SU-DHL-6 (cell line): ENCODE measurements around the gene SESN3.

ENCODE experiments used
- H2AFZ ChIP-seq: fragments of 200-600 bp; sonication (generic); 2 replicates; pipeline ENCODE4 v1.6.1; 2014; ENCODE audit warnings: low read depth, mild to moderate bottlenecking, moderate library complexity, mixed read lengths, antibody characterized with exemption, low read length; ENCODE audit not compliant: severe bottlenecking
- H3F3A ChIP-seq: fragments of 200-600 bp; shearing (Covaris generic); 2 replicates; pipeline ENCODE4 v1.6.0; 2016; ENCODE audit warnings: antibody characterized with exemption, mild to moderate bottlenecking; ENCODE audit not compliant: insufficient read depth
- H3K27ac ChIP-seq: fragments of 200-600 bp; sonication (generic); 2 replicates; pipeline ENCODE4 v1.5.1; 2016; ENCODE audit warnings: low read depth, mild to moderate bottlenecking, low read length, moderate library complexity, mixed read lengths
- H3K27me3 ChIP-seq: fragments of 200-600 bp; sonication (generic), shearing (Covaris generic); 2 replicates; pipeline ENCODE4 v1.6.0; 2014; ENCODE audit warnings: mild to moderate bottlenecking, low read length
- H3K36me3 ChIP-seq: fragments of 200-600 bp; sonication (generic); 2 replicates; pipeline ENCODE4 v1.6.1; 2014; ENCODE audit warnings: mild to moderate bottlenecking, low read length, mixed read lengths
- H3K4me2 ChIP-seq: fragments of 300-600, 200-600 bp; shearing (Covaris generic), sonication (generic); 2 replicates; pipeline ENCODE4 v1.6.0; 2014; ENCODE audit warnings: low read length, low read depth, mild to moderate bottlenecking; ENCODE audit not compliant: poor library complexity, severe bottlenecking
- H3K4me3 ChIP-seq: fragments of 200-600 bp; sonication (generic); 2 replicates; pipeline ENCODE4 v1.5.1; 2014; ENCODE audit warnings: antibody characterized with exemption, low read length, mild to moderate bottlenecking, mixed read lengths; ENCODE audit not compliant: insufficient read depth, poor library complexity, severe bottlenecking
- H3K79me2 ChIP-seq: fragments of 200-600 bp; sonication (generic); 2 replicates; pipeline ENCODE4 v1.6.1; 2014; ENCODE audit warnings: mild to moderate bottlenecking, low read length, moderate library complexity; ENCODE audit not compliant: insufficient read depth
- H3K9ac ChIP-seq: fragments of 200-600 bp; sonication (generic); 2 replicates; pipeline ENCODE4 v1.7.0; 2014; ENCODE audit warnings: mild to moderate bottlenecking, low read length
- H3K9me2 ChIP-seq: fragments of 200-600 bp; sonication (generic); replicated peaks from 2 replicates; pipeline ENCODE4 v1.6.1; 2014; ENCODE audit warnings: low read length; ENCODE audit not compliant: insufficient read depth
- H3K9me3 ChIP-seq: fragments of 200-600 bp; sonication (generic); 2 replicates; pipeline ENCODE4 v1.6.1; 2014; ENCODE audit warnings: low read length, mixed read lengths; ENCODE audit not compliant: insufficient read depth
- H4K20me1 ChIP-seq: fragments of 200-600 bp; sonication (generic); 2 replicates; pipeline ENCODE4 v1.6.1; 2014; ENCODE audit warnings: low read depth, mild to moderate bottlenecking, antibody characterized with exemption, low read length, moderate library complexity, mixed read lengths
- EZH2phosphoT487 ChIP-seq: fragments of 200-600 bp; sonication (generic), shearing (Covaris generic); conservative IDR thresholded peaks from 2 replicates; pipeline ENCODE4 v1.6.1; 2018; ENCODE audit warnings: mild to moderate bottlenecking, antibody characterized with exemption, low read length, moderate library complexity, mixed read lengths
- TF ChIP-seq, protein P1 (sequence below): fragments of 200-600 bp; sonication (generic); IDR thresholded peaks from one replicate; pipeline ENCODE4 v1.5.1; 2017; ENCODE audit warnings: antibody characterized with exemption, mild to moderate bottlenecking, low read length, moderate library complexity; ENCODE audit not compliant: insufficient read depth, poor library complexity, severe bottlenecking

The SESN3 gene

DNA sequence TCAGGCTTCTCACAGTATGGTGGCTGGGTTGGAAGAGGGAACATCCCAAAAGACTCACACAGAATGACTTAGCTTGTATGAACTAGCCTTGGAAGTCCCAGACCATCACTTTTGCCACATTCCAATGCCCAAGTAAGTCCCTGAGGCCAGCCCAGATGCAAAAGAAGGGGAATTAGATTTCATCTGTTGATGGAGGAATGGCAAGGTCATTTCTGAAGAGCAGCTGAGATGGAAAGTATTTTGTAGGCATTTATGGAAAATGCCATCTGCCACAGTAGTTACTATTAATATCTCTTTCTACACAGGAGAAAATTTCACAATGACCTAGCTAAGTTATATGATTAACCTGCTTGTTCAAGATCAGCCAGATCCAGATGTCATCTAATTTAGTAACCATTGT, 82.6 kb downstream of the SESN3 start:
- Histone ChIP-seq H3K27me3 (no peaks in the 10 kb centered on the region), H3K9ac (no peak overlapping the region), H3K4me2 (no peak overlapping the region), H2AFZ (no peak overlapping the region), H3K9me3 (no peaks in the 10 kb centered on the region), H3K9me2 (no peaks in the 10 kb centered on the region), H4K20me1 (no peaks in the 10 kb centered on the region), H3K27ac (no peak overlapping the region), H3F3A (no peaks in the 10 kb centered on the region), H3K79me2 (no peaks in the 10 kb centered on the region), H3K4me3 (no peak overlapping the region), H3K36me3 (no peaks in the 10 kb centered on the region)
- TF ChIP-seq EZH2phosphoT487 = no peak
- TF ChIP-seq, protein P1, sequence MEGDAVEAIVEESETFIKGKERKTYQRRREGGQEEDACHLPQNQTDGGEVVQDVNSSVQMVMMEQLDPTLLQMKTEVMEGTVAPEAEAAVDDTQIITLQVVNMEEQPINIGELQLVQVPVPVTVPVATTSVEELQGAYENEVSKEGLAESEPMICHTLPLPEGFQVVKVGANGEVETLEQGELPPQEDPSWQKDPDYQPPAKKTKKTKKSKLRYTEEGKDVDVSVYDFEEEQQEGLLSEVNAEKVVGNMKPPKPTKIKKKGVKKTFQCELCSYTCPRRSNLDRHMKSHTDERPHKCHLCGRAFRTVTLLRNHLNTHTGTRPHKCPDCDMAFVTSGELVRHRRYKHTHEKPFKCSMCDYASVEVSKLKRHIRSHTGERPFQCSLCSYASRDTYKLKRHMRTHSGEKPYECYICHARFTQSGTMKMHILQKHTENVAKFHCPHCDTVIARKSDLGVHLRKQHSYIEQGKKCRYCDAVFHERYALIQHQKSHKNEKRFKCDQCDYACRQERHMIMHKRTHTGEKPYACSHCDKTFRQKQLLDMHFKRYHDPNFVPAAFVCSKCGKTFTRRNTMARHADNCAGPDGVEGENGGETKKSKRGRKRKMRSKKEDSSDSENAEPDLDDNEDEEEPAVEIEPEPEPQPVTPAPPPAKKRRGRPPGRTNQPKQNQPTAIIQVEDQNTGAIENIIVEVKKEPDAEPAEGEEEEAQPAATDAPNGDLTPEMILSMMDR = no peak

DNA sequence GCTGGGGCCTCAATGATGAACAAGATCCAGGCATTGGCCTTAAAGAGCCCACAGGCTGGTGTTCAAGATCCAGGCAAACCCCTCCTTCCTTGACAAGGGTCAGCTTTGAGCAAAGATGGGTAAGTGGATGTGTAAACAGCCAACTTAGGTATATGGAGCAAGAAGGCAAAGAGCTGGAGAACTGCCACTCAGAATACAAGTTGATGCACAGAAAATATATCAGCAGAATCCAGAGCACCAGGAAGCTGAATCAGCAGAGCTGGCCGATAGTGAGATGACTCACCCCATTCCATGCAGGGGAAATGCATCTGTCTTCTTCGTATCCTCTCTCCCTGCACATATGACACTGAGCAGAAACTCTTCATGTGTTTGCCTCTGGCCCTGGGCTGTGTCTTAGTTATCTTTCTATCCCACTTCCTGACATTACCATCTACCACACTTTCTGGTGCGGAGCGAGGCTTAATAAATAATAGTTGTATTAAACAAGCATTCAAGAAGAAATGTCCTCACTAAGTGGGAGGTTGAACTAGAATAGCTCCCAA, 83.6 kb downstream of the SESN3 start:
- Histone ChIP-seq H3K4me3 (no peak overlapping the region), H3K9me3 (no peaks in the 10 kb centered on the region), H3K79me2 (no peaks in the 10 kb centered on the region), H3K9me2 (no peaks in the 10 kb centered on the region), H3K4me2 (no peak overlapping the region), H3K27me3 (no peaks in the 10 kb centered on the region), H3F3A (no peaks in the 10 kb centered on the region), H3K9ac (no peak overlapping the region), H4K20me1 (no peaks in the 10 kb centered on the region), H2AFZ (no peak overlapping the region), H3K36me3 (no peaks in the 10 kb centered on the region), H3K27ac (no peak overlapping the region)
- no peak for TF ChIP-seq EZH2phosphoT487
- TF ChIP-seq, protein P1 = no peak

DNA sequence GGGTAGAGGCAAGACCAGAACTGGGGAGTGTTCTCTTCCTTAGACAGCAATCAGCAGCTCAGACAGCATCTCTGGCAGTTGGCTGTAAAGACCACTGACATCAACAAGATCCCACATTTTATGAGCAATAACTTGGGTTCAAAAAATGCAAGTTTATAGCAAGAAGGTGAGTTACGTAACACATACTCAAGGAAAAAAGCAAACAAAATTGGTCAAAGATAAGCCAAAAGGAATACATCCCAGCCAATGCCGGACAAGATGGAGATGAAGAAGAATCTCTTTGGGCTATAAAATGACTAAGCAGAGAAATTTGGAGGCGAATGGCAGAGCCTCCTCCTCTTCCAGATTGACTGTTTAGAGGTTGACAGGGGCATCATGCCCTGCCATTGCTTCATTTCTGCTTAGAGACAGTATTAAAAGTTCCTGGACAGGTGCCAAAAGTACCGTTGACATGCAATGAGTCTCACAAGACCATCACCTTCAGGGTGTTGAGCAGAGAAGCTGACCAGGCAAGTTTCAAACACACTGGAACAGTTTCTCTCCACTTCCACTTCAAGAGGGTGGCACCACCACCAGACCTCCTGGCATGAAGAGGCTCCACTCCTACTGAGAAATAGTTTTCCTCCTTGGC, 85.5 kb downstream of the SESN3 start:
- H2AFZ ChIP-seq = no peak overlapping the region
- H3K9ac ChIP-seq = no peak overlapping the region
- no peaks in the 10 kb centered on the region for H3F3A ChIP-seq
- H3K9me3 ChIP-seq = no peaks in the 10 kb centered on the region
- no peaks in the 10 kb centered on the region for H4K20me1 ChIP-seq
- no peaks in the 10 kb centered on the region for H3K27me3 ChIP-seq
- H3K9me2 ChIP-seq = no peaks in the 10 kb centered on the region
- H3K79me2 ChIP-seq = no peaks in the 10 kb centered on the region
- no peaks in the 10 kb centered on the region for H3K36me3 ChIP-seq
- no peak for TF ChIP-seq EZH2phosphoT487
- TF ChIP-seq, protein P1 = no peak
- H3K4me2 ChIP-seq = no peak overlapping the region
- H3K27ac ChIP-seq = no peak overlapping the region
- no peak overlapping the region for H3K4me3 ChIP-seq
